ENCODE data around the gene ADPRM.

The ADPRM gene

GRCh38 chr17:10741416-10742135 is 44.2 kb downstream of the ADPRM start:
- DNase-seq (ENCODE audit: low read depth in 2 of 2): no peak

GRCh38 chr17:10742431-10742830 is 45.0 kb downstream of the ADPRM start:
- DNase-seq (ENCODE audit: low read depth in 2 of 2): no peak

GRCh38 chr17:10743316-10744009 is 46.1 kb downstream of the ADPRM start:
- DNase-seq (ENCODE audit: low read depth in 2 of 2): no peak

DNA sequence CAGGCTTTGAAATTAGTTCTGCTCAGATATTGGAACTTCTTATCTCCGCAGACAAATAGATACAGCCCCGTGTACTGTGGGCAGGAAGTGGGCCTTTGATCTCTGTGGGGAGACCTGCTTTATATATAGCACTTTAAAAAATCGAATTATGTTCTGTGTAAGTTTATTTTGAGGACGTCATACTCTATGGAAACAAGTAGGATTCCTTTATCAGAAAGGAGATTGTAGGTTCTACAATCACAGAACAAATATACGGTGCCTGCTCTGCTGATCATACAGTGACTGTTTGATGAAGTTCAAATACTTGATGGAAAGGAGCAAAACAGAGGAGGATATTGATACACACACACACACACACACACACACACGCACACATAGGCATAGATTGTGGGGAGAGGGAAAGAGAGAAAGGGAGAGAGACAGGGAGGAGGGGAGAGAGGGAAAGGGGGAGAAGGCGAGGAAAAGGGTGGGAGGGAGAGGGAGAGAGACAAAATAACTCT is 47.2 kb downstream of the ADPRM start:
- no peak for DNase-seq (ENCODE audit: low read depth in 2 of 2)

- DNase-seq (ENCODE audit: low read depth in 2 of 2): no peak
Measured at GRCh38 chr17:10745231-10745630, 47.8 kb downstream of the ADPRM start.

GRCh38 chr17:10748531-10749181 is 51.3 kb downstream of the ADPRM start:
- no peak for DNase-seq (ENCODE audit: low read depth in 2 of 2)

DNA sequence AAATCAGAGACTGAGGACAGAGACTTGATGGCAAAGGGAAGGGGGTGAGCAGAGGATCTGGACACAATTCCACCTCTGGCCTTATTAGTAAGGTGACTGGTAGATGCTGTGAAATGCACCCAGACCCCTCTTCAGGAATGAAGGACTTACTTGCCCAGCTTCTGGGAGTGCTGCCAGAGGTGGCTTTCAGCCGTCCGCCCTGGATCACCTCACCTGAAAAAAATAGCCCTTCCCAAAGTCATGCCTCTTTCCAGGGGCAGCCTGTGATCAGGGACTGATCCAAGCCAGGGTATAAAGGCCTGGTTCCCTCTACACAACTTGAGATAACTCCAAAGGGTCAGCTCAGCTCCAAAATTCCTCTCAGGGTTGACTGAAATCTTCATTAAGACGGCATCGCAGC is 52.8 kb downstream of the ADPRM start:
- DNase-seq (ENCODE audit: low read depth in 2 of 2): no peak

DNA sequence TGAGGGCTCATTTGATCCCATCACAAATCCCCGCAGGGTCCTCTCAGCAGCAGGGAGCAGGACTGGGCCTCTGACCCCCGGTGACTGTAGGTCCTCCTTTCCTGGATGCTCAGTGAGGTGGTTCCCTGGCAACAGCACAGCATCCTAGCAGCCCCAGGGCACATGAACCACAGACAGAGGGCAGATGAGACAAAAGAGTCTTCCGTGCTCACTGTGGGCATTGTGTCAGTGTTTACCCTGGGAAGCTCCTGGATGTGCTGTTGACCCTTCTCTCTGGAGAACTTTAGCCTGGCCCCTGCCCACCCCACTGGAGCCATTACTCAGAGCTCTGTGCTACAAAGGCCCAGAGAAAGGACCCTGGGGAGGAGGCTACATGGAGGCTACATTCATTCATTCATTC is 54.2 kb downstream of the ADPRM start:
- DNase-seq (ENCODE audit: low read depth in 2 of 2): no peak

DNA sequence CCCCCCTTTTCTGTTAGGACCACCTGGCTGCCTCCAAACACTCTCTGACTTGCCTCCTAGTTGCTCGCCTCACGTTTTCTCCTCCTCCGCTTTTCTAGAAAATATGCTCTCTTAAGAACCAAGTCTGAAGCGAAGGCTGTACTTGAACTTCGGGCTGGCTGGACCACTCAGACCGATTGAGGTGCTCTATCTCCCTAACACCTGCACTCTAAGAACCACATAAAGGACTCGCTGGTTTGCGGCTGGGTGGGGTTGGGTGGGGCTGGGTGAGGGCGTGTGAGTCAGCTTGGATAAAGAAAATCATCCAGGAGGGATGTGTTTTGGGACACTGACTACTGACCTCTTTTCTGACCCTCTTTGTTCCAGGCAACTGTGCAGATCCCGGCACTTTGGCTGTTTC is 55.3 kb downstream of the ADPRM start:
- DNase-seq (ENCODE audit: low read depth in 2 of 2): no peak

DNA sequence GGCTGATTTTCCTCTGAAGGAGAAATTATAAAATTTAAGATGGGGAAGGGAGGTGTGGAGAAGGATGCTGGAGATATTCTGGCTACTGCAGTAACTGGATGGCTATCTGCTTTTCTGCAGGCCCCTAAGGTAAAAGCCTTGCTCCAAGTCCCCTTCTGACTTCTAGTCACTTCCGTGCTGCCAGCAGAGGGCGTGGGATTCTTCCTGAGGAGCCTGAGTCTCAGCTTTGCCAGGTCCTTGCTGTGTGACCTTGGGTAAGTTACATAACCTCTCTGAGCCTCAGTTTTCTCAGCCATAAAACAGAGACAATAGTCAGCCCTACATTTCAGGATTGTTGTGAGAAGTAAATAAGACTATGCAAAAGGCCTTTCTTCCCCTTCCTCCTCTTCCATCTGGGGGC is 56.7 kb downstream of the ADPRM start:
- DNase-seq (ENCODE audit: low read depth in 2 of 2): no peak

DNA sequence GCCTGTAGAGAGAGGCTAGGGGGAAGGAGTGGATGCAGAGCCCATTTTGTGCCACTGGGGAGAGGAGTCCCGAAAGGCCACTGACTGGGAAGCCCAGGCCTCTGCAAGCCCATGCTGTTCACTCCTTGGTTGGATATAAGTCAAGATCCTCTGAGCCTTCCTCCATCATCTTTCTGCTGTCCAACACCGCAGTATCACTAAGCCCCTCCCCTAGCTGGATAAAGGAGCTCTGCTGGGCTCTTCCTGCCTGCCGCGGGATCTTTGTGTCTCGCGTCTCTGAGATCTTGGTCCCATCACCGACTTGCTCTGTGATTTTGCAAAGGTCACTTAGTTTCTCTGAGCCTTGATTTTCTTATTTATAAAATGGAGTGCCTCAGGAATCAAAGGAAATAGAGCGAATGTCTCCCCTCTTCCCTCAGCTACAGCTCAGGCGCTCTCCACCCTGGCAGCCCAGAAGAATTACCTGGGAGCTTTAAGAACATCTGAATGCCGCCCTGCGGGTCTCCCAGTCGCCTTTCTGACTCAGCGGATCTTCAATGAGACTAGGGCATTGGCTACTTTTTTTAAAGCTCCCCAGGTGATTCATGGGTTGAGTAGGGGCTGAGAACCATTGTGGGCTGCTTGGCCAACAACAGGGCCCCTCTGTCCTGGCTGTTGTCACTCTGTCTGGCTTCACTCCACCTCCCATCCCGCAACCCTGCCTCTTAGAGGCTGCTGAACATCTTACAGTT is 57.6 kb downstream of the ADPRM start:
- no peak for DNase-seq (ENCODE audit: low read depth in 2 of 2)

DNA sequence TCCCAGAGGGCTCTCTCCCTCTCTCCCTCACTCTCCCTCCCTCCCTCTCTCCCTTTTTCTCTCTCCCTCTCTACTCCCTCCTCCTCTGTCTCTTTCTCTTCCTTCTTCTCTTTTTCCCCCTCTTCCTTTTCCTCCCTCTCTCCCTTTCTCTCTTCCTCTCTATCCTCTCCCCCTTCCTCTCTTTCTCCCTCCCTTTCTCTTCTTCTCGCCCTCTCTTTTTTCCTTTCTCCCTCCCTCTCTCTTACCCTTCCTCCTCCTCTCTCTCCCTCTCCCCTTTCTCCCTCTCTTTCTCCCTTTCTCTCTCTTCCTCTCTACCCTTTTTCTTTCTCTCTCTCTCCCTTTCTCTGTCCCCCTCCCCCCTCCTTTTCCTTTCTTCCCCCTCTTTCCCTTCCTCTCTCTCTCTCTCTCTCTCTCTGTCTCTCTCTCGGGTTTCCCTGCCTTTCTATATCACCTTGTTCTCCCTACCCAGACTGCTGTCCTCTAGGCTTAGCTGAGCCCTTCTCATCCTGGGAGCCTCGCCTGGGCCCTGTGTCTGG is 58.3 kb downstream of the ADPRM start:
- no peak for DNase-seq (ENCODE audit: low read depth in 2 of 2)

DNA sequence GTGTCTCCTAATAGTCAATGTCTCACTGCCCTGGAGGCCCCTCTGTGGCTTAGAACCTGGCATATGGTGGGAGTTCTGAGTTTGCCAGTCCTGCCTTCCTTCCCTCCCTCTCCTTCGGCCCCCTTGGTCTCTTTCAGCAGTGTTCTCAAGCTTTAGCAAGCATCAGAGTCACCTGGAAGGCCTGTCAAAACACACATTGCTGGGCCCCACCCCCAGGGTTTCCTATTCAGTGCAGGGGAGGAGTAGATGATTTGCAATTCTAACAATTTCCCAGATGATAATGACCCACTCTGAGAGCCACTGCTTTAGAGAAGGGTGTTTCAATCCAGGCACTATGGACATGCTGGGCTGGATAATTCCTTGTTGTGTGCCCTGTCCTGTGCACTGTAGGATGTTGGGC is 58.8 kb downstream of the ADPRM start:
- DNase-seq (ENCODE audit: low read depth in 2 of 2): no peak

GRCh38 chr17:10756619-10757018 is 59.2 kb downstream of the ADPRM start:
- DNase-seq (ENCODE audit: low read depth in 2 of 2): no peak

GRCh38 chr17:10757067-10757466 is 59.7 kb downstream of the ADPRM start:
- no peak for DNase-seq (ENCODE audit: low read depth in 2 of 2)

DNA sequence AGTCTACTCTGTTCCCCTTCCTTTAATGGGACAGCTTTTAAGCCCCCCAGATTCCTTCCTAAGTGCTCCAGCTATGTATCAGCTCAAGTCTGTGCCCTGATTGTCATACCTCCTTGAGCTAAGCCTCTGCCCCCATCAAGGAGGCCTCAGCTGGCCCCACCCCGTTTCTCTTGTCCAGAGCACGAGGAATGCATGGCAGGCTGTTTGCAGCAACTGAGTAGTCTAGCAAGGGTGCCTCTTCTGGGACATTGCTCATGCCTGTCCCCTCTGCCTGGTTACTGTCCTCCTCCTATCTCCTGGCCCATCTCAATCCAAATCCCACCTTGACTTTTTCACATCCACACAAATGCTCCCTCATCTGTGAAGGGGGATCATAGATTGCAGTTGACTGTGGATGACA is 60.3 kb downstream of the ADPRM start:
- no peak for DNase-seq (ENCODE audit: low read depth in 2 of 2)

DNA sequence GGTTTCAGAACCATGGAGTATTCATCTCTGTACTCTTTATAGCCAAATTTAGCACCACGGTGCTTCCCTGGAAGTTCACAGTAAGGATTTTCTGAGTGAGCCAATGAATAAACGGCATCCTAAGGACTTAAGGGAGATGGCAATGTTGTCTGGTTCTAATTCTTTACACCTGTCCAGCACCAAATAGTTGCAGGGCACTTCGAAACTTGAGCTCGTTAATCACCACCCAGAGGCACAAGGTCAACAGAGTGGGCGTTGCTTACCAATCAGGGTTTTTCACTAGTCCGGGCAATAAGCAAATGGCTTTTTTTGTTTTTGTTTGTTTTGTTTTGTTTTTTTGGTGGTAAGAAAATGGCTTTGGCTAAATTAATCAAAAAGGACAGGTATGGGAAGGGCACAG is 60.7 kb downstream of the ADPRM start:
- DNase-seq (ENCODE audit: low read depth in 2 of 2): no peak
